ENCODE results near the gene TMEM132D. TPM values are rescaled to one million over a fixed set of nuclear protein-coding genes. Genes with fewer than 3 reads are reported as not detected.
A peak's percentile ranks its signal among the peaks of the same experiment; 100 is the strongest.

TMEM132D gene
- total RNA-seq, 1 donor from 2014 or later: not detected

DNA sequence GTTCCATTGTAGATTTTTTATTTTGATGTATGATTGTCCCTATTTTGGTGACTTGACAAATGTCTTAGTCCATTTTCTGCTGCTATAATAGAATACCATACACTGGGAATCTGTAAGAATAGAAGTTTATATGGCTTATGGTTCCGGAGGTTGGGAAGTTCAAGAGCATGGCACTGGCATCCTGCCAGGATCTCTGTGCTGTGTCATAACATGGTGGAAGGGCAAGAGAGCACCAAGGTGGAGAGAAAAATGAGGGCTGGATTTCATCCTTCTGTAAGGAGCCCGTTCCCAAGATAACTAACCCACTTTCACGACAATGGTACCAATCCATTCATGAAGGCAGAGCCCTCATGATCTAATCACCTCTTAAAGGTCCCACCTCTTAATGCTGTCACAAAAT, 176.7 kb downstream of the TMEM132D start:
- DNase-seq (ENCODE audit: low spot score): no peak

DNA sequence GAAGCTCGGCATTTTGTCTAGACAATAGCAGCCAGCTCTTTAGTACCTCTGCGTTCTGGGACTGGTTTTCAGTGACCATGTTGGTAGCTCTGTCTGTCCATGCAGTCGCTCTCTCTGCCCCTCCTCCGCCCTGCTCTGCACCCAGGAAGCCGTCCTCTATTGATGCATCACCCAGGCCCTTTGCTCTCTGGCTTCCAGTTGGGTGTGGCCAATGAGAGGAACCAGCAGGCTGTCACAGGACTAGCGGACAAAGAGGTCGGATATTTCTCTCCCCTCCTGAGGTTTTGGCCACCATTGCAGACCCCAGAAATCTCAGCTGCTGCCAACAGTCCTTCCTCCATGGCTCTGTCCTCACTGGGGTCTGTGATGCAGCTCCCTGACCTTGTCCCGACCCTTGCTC, 180.6 kb downstream of the TMEM132D start:
- no peak for DNase-seq (ENCODE audit: low spot score)

DNA sequence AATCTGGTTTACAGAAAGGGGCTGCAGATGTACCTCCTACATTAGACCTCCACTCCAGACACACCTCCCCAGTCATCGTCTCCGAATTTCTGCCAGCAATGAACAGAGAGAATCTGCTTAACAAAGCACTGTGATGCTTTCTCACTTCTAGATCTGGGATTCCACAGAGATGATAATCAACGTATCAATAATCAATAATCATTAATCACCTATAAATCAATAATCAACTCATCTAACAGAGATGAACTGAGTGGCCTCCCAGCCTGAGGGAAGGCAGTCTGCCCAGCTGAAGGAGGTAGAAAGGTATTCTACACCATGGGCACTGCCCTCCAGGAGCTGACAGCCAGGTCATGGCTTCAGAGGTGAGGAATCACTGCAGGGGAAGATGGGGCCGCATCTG, 183.2 kb downstream of the TMEM132D start:
- DNase-seq (ENCODE audit: low spot score): no peak

DNA sequence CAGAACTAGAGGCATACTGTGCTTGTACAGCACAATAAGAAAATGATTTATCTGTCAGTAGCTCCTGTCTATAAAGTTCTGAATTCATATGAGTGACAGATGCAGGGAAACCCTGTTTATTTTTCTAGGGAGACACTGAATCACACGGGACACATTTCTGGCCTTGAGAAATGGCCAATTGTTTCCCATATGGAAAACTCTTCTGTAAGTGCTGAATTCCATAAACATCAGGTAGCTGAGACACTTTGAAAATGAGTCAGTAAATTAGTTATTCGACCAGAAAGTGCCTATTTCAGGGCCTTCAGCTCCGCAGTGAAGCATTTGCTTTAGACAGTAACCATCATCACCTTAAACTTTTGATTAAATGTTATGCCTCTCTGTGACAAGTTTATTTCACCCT, 184.4 kb downstream of the TMEM132D start:
- DNase-seq (ENCODE audit: low spot score): no peak

DNA sequence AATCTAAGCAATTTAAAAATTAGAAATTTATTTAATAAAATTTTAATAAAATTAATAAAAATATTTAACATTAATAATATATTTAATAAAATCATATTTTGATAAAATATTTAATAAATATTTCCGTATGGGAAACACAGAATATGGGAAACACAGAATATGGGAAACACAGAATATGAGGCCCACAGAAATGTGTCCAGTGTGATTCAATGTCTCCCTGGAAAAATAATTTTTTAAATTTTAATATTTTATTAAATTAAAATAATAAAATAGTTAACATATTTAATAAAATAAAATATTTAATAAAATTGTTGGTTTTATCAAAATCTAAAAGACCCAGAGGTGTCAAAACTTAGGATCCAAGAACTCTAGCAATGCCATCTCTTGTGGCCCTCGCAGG, 186.4 kb downstream of the TMEM132D start:
- no peak for DNase-seq (ENCODE audit: low spot score)

DNA sequence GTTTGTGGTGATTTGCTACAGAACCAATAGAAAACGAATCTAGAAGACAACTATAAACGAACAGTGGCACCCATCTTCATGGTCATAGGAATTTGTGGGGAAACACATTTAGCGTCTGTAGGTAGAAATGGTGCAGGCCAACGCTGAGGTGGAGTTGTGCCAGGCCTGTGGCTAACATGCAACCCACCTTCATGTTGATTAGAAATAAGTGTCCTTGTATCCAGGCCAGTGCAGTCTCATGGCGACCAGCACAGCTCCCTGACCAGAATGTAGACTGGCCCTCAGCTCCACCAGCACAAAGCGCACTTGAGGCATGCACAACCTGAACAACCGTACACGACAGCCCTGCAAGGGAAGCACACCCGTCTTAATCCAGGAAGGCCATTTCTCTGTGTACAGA, 187.0 kb downstream of the TMEM132D start:
- no peak for DNase-seq (ENCODE audit: low spot score)

DNA sequence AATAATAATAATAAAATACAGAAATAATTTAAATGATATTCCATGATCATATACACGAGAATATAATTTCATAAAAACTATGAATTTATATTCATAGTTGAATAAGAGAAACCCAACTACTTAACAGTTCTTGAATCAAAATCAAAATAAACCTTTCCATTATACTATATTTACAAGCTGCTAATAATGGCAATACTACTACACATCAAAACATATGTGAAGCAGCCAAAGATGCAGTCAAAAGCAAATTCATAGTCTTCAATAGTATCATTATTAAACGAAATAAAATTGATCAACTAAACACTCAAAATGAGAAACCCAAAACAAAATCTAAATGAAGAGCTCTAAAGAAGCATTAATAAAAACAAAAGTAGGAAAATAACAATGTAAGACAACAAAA, 197.1 kb downstream of the TMEM132D start:
- no peak for DNase-seq (ENCODE audit: low spot score)

DNA sequence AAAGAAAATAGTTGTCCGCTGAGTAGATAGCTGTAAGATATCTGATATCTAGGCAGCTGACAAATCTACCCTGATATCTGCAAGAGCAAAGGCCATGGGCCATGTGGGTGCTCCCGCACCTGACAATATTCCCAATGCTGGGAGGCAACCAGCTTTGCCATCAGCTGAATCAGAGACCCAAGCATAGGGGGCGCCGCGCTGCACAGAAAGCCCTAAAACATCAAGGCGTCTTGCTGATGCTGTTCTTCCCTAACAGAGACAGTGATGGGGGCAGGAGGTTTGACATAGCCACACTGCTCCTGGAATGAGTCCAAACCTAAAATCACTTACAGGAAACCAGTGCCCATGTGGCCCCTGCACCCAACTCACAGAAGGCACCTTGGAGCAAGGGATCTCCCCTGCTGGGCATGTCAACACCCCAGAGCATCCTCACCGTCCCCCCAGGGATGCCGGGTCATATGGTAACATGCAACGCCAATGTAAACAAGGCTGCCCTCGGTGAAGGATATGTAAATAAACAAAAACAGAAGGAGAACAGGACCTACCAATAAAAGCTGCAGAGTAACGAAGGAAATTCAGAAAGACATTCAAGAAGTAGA, 199.5 kb downstream of the TMEM132D start:
- DNase-seq (ENCODE audit: low spot score): no peak

DNA sequence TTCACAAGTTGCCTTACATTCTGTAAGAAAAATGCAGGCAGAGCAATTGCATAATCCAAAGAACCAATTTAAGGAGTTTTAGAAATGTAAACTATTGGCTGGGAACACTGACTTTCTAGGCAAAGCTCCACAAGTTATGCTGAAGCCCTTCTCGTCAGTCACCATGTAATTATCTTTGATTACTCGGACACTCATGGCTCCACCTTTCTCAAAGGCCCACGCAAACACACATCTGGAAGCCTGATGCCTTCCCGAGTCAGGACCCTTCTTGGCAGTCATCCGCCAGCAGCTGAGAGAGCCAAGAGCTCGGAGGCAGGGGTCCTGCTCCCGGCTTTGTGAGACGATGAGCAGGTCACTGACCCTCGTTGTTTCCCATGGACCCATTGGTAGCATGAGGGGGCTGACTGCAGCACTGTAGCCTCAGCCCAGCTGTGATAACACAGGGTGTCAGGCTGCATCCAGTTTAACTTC, 202.2 kb downstream of the TMEM132D start:
- no peak for DNase-seq (ENCODE audit: low spot score)

DNA sequence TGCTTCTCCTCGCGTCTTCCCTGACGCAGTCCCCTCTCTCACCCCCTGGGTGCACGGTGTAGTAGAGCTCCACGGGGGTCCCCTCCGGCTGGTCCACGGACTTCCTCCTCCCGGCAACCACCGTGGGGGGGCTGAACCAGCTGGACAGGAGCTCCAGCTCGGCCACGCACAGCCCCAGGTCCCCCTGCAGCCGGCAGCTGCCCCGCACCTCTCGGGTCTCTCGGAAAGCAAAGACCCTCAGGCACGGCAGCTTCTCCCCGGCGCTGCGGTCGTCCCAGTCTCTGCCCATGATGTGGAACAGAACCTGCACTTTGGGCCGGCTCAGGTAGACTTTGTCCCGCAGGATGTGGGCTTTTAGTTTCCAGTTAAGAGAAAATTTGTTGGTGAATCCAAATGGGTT, 203.8 kb downstream of the TMEM132D start:
- no peak for DNase-seq (ENCODE audit: low spot score)

DNA sequence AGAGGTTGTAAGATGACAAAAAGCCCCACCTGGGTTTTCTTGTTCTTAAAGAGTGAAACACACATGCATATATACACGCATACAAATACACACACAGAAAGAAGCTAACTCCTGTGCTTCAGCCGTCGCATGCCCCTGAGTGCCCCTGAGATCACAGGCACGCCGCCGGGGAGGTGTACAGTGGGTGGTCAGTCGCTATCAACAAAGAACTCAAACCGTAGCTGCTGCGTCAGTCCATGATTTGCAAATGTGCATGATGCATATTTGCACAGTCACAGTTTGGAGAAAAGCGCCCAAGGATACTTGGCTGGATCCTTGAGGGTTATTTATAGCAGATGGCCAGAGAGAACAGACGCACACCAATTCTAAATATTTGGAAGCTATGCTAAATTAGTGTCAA, 206.9 kb downstream of the TMEM132D start:
- DNase-seq (ENCODE audit: low spot score): peak; percentile 24

DNA sequence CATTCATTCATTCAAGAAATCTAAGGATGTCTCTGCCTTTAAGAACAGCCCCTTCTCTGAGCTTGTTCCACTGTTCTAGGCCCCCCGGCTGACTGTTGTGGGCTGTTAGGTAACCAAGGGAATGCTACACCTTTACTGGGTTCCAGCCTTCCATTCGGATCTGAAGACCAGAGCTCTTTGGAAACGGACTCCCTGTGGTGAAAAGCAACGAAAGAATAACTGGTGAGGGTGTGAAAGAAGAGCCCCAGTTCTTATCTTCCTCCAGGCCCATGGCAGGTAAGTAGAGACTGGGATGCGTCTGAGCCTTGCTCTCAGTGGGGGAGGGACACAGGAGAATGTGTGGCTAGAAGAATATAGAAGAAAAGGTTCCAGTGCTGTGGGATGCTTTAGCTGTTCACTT, 207.4 kb downstream of the TMEM132D start:
- no peak for DNase-seq (ENCODE audit: low spot score)

DNA sequence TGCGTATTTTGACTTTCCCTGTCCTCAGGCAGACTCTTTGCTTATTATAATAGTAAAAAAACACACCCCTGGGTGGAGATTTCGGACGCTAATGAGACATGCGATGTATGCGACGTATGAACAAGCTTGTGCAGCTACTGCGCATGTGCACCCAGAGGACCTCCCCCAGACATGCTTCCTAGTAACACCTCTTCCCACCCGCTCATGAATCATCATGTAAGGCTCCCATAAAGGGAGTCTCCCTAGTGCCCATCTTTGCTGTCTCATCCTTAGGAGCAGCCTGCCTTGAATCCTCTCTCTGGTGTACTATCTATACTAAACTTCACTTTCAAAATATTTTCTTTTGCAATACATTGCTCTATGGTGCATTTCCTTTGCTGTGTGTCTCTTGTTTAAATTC, 210.1 kb downstream of the TMEM132D start:
- DNase-seq (ENCODE audit: low spot score): no peak

DNA sequence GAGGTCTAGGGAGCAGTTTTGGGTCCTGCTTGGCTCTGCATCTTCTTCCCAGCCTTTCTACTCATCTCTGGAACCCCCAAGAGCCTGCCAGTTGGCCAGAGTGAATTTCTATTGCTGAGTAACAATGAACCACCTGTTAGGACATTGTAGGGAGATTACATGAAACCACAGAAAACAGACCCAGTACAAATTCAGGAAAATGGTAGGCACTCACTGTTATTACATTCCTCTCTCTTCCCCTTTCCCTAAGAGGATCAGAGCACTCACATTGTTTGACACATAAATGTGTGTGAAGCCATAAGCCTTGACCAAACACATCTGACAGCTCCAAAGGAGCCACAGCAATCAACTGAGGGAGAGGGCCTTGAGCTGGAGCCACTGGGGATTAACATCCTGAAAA, 216.1 kb downstream of the TMEM132D start:
- no peak for DNase-seq (ENCODE audit: low spot score)

DNA sequence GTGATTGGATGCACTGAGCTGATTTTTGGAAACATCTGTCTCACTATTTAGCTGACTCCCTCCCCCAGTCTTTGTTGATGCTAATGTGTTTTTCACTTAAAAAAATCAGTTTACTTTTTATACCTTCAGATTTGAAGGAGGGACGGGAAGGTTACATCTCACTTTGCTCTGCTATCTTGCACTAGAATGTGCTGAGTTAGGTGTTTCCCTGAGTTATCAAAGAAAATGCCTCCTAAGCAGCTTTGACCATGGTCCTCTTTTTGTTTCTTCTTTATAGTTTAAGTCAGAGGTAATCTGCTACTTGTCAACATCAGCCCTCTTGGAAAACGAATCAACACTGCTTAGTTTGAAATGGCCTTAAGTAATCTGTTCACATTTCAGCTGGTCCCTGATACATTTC, 222.0 kb downstream of the TMEM132D start:
- no peak for DNase-seq (ENCODE audit: low spot score)

DNA sequence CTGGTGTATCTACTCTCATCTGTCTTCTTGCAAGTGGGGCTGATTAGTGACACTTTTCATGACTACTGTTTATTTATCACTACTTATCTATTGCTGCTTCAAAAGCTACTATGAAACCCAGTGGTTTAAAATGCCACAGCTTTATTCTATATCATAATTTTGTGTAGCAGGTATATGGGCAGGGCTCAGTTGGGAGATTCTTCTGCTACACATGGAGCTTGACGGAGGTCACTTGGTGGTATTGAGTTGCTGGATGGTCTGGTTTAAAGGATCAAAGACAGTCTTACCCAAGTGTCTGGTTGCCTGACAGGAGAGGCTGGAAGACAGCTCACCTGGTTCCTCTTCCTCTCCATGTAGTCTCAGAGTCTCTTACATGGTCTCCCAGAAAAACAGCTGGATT, 222.7 kb downstream of the TMEM132D start:
- no peak for DNase-seq (ENCODE audit: low spot score)

DNA sequence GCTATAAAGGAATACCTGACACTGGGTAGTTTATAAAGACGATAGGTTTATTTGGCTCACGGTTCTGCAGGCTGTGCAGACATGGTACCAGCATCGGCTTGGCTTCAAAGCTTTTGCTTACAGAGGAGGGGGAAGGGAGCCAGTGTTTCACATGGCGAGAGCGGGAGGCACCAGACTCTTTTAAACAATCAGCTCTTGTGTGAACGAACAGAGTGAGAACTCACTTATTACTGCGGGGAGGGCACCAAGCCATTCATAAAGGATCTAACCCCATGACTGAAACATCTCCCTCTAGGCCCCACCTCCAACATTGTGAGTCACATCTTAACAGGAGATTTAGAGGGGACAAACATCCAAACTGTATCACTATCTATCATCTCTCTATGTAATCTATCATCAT, 227.4 kb downstream of the TMEM132D start:
- DNase-seq (ENCODE audit: low spot score): no peak

DNA sequence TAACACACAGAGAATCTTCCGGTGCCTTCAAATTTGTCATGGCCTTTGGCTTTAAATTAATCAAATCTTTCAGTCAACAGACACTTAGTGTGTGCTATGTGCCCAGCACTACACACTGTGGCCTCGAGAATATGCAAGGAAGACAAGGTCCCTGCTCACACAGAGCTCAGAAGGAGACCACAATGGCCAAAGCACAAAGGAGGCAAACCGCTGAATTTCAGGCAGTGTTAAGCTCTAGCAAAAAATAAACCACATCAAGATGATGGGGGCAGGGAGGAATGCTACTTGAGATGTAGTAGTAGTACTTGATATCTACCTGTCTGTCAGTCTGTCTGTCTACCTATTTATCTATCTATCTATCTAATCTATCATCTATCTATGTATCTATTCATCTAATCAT, 227.9 kb downstream of the TMEM132D start:
- DNase-seq (ENCODE audit: low spot score): no peak

DNA sequence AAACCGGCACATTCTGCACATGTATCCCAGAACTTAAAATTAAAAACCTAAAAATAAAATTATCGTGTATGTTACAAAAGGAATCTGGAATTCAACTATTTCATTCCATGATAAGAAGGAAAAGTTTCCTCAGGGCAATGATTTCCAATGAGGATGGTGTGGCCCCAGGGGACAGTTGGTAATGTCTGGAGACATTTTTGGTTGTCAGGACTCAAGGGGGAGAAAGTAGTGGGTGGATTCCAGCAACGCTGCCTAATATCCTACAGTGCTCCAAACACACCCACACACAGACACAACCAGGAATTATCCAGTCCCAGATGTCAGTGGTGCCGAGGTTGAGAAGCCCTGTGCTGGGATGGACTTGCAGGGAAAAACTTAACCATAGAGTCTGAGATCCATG, 228.3 kb downstream of the TMEM132D start:
- no peak for DNase-seq (ENCODE audit: low spot score)

DNA sequence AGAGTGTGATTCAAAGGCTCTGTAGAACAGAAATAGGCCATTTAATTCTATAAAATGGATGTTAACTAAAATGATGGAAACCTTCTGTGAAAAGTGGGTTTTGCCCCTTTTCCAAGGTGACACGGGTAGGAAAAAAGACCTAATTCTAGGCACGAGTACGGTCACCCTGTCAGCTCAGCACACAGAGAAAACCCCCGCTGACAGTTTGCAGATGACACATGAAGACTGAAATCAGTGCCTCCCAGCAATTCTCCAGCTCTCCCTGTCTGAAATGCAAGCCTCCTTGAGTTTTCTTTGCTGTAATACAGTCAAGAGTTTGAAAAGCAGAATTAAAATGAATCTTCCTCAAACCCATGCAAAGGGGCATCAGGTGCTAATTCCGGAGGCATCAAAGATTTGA, 230.0 kb downstream of the TMEM132D start:
- no peak for DNase-seq (ENCODE audit: low spot score)

DNA sequence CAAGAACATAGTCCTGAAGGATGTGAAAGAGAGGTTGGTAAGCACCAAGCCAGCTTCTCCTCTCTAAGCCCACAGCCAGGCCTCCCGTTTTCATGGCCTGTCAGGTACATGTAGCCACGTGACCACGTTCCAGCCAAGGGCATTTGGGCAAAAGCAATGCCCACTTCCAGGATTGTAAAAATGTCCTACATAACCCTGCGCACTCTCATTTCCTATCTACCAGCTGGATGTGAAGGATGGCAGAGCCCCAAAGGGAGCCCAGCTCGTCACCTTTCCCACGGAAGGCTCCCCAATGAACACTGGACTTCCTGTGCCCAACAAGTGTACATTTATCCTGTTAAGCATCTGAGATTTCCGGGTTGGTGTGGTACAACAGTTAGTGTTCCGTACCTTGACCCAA, 231.7 kb downstream of the TMEM132D start:
- DNase-seq (ENCODE audit: low spot score): no peak

DNA sequence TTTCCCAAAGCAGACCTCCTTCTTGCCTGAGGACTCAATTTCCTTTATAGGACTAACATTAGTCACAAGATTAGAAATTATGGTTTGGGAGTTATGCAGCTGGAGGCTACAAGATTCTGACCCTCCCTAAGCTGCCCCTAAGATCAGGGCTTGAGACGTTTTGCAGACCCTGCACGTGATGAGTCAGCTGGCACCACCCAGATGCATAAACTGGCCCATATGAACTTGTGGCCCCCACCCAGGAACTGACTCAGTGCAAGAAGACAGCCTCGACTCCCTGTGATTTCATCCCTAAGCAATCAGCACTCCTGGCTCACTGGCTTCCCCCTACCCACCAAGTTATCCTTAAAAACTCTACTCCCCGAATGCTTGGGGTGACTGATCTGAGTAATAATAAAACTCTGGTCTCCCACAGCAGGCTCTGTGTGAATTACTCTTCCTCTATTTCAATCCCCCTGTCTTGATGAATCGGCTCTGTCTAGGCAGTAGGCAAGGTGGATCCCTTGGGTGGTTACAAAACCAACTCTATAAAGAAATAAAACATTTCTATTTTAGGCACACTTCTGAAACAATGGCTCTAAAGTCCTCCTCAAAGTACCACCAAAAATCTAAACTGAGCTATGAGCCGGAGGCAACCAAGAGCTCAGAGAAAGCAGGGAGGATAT, 233.4 kb downstream of the TMEM132D start:
- no peak for DNase-seq (ENCODE audit: low spot score)

DNA sequence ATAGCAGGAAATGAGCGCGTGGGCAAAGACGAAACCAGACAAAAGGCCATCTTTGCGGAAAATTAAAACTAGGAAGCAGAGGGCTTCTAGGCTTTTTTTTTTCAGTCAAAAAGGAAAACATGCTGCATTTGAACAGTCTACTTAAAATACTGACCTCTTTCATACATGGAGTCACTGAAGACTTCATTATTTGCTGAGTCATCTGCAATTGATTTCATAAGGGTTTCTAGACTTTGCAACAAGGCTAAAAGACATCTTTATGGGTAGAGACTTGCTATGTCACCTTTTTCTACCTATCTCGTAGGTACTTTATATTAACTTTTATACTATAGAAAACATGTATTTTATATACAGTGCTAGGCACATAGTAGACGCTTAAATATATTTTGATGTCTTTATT, 238.4 kb downstream of the TMEM132D start:
- DNase-seq (ENCODE audit: low spot score): no peak

DNA sequence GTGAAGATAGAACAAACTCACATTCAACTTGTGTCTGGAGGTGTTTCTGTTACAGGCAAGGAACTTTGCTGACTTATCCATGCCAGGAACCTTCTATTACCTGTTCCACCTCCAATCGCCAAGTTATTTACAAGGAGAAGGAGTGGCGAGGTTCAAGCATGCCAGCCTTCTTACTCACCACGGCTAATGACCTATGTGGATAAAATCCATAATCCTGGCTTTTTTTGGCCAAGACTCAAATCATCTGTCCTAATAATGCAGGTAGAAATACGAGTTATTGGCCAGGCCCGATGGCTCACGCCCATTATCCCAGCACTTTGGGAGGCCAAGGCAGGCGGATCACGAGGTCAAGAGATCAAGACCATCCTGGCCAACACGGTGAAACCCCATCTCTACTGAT, 241.6 kb downstream of the TMEM132D start:
- peak; percentile 72 for DNase-seq (ENCODE audit: low spot score)

Measured in mucosa of gallbladder (tissue), 1 donor.